Panc1 (cell line): ENCODE data around the gene EP300. TPM values are rescaled to one million over a fixed set of nuclear protein-coding genes. Genes with fewer than 3 reads are reported as not detected.

Source experiments
- ATAC-seq: fragments of 200-7000 bp; cut with Tn5 transposase; 2 replicates; pipeline ENCODE4 v1.9.1; 2020; ENCODE audit warnings: mild to moderate bottlenecking, moderate library complexity
- BruUV-seq: library from RNA; stranded (reverse); fragments of 400-500 nt; replicated peaks from 2 replicates; lab custom pipeline; 2021; lab: Mats Ljungman, UMichigan
- CTCF ChIA-PET: fragments of 300-600 bp; sonication (Branson Sonifier 250); formaldehyde crosslinking; loops from one replicate; lab custom pipeline; 2022; ENCODE audit warnings: antibody characterized with exemption; lab: Charles Lee
- POLR2A ChIA-PET: fragments of 300-600 bp; sonication (Branson Sonifier 250); formaldehyde crosslinking; loops from one replicate; lab custom pipeline; 2022; ENCODE audit warnings: antibody characterized with exemption; lab: Charles Lee
- DNase-seq: peaks from one replicate; pipeline ENCODE4 v3.0.0-alpha.2; 2010; ENCODE audit warnings: low read depth, low spot score
- H3K27ac ChIP-seq: 2 replicates; pipeline ENCODE4 v1.5.1; 2011; ENCODE audit warnings: mild to moderate bottlenecking, low read length, inconsistent platforms
- H3K27me3 ChIP-seq: fragments of 200-500 bp; sonication (Bioruptor generic); 2 replicates; pipeline ENCODE4 v1.6.0; 2014; ENCODE audit warnings: low read length, inconsistent platforms; ENCODE audit not compliant: control insufficient read depth, insufficient read depth
- H3K36me3 ChIP-seq: fragments of 200-500 bp; sonication (Bioruptor generic); 2 replicates; pipeline ENCODE4 v1.5.1; 2014; ENCODE audit warnings: inconsistent platforms, mild to moderate bottlenecking, low read length, moderate library complexity; ENCODE audit not compliant: control insufficient read depth, insufficient read depth
- H3K4me1 ChIP-seq: 2 replicates; pipeline ENCODE4 v1.5.1; 2011; ENCODE audit warnings: inconsistent platforms, mild to moderate bottlenecking, low read length, moderate library complexity; ENCODE audit not compliant: control insufficient read depth, insufficient read depth
- H3K4me3 ChIP-seq, 2 experiments: 2 replicates each; pipeline ENCODE4 v1.5.1; 2011 to 2012; ENCODE audit warnings: low read depth in 2 of 2, low read length in 2 of 2, mild to moderate bottlenecking in 2 of 2, inconsistent platforms in 1 of 2, moderate library complexity in 1 of 2
- H3K9me3 ChIP-seq: fragments of 200-500 bp; sonication (Bioruptor generic); 2 replicates; pipeline ENCODE4 v1.5.1; 2014; ENCODE audit warnings: low read depth, mild to moderate bottlenecking, inconsistent platforms, low read length, moderate library complexity; ENCODE audit not compliant: control insufficient read depth, insufficient read depth
- POLR2AphosphoS5 ChIP-seq: IDR thresholded peaks from 2 replicates; pipeline ENCODE4 v1.6.1; 2012; ENCODE audit warnings: mild to moderate bottlenecking, low read depth, low read length, moderate library complexity
- SIN3A ChIP-seq: IDR thresholded peaks from 2 replicates; pipeline ENCODE4 v1.6.1; 2012; ENCODE audit warnings: low read depth, mild to moderate bottlenecking, low read length, moderate library complexity, borderline replicate concordance; ENCODE audit not compliant: insufficient read depth
- TCF7L2 ChIP-seq: IDR thresholded peaks from 2 replicates; pipeline ENCODE4 v1.6.1; 2011; ENCODE audit warnings: mild to moderate bottlenecking, low read depth, low read length, inconsistent platforms
- in situ Hi-C: cut with HindIII; loops from 2 replicates; pipeline ENCODE4 v1.10.0; 2016; ENCODE audit warnings: low sequenced_read_pairs, low pct_unique_long_range_greater_than_20kb
- intact Hi-C: fragments of 100-400 bp; cut with micrococcal nuclease; formaldehyde crosslinking; loops from one replicate; pipeline ENCODE4 v1.10.0; 2022; ENCODE audit not compliant: unreplicated experiment
- total RNA-seq: library from RNA; stranded (reverse); gene quantifications from one replicate; pipeline ENCODE4 v1.2.1, GENCODE V29; 2021; ENCODE audit not compliant: unreplicated experiment
- TF ChIP-seq, protein P1 (sequence below): fragments of 450-650 bp; IDR thresholded peaks from 2 replicates; pipeline ENCODE4 v1.5.1; 2017; ENCODE audit warnings: mild to moderate bottlenecking
- TF ChIP-seq, protein P2 (sequence below), 2 experiments: IDR thresholded peaks; 2 replicates each; pipeline ENCODE4 v1.6.1; 2011 to 2012; ENCODE audit warnings: low read depth in 2 of 2, control low read depth in 1 of 2, low read length in 1 of 2, mild to moderate bottlenecking in 1 of 2, moderate library complexity in 1 of 2; ENCODE audit not compliant: insufficient read depth in 1 of 2

The EP300 gene
- total RNA-seq, 1 experiment from 2014 or later: 46.8 TPM

DNA sequence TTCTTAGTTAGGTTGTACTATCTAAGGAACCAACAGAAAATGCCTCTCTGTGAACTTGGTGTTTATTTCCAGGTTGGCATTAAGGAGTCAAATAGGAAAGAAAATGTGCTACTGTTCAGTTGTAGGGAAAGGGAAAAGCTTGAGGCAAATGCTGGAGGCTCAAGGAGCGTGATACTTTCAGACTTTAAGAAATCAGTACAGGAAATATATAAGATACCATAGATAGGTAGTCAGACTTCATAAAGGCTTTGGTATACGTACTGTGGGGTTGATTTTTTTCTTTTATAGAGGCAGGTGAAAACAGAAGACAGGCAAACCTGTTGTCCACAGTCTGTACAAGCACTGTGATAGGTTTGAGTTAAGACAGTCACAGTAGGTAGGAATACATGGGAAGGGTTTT is 30.8 kb downstream of the EP300 start:
- in situ Hi-C loops (no loop called here), intact Hi-C loops (no loop called here)
- ATAC-seq (no peak), DNase-seq (no peak)
- Histone ChIP-seq H3K4me3 (no peak overlapping the region), H3K36me3 (peaks cover 11% of the 10 kb centered on the region), H3K27me3 (no peaks in the 10 kb centered on the region), H3K4me1 (no peaks in the 10 kb centered on the region), H3K27ac (no peak overlapping the region), H3K9me3 (no peaks in the 10 kb centered on the region)
- POLR2A ChIA-PET: interaction anchor here (0.6 kb wide), 1 partner anchor 164 kb away, joined by 10 read pairs; no protein-coding TSS in a partner anchor
- CTCF ChIA-PET: interaction anchor here (0.6 kb wide), 1 partner anchor 175 kb away, joined by 6 read pairs; no protein-coding TSS in a partner anchor
- TF ChIP-seq, protein P1, sequence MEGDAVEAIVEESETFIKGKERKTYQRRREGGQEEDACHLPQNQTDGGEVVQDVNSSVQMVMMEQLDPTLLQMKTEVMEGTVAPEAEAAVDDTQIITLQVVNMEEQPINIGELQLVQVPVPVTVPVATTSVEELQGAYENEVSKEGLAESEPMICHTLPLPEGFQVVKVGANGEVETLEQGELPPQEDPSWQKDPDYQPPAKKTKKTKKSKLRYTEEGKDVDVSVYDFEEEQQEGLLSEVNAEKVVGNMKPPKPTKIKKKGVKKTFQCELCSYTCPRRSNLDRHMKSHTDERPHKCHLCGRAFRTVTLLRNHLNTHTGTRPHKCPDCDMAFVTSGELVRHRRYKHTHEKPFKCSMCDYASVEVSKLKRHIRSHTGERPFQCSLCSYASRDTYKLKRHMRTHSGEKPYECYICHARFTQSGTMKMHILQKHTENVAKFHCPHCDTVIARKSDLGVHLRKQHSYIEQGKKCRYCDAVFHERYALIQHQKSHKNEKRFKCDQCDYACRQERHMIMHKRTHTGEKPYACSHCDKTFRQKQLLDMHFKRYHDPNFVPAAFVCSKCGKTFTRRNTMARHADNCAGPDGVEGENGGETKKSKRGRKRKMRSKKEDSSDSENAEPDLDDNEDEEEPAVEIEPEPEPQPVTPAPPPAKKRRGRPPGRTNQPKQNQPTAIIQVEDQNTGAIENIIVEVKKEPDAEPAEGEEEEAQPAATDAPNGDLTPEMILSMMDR: no peak
- TF ChIP-seq POLR2AphosphoS5: no peak
- no peak for TF ChIP-seq SIN3A
- TF ChIP-seq TCF7L2: no peak
- TF ChIP-seq, protein P2, sequence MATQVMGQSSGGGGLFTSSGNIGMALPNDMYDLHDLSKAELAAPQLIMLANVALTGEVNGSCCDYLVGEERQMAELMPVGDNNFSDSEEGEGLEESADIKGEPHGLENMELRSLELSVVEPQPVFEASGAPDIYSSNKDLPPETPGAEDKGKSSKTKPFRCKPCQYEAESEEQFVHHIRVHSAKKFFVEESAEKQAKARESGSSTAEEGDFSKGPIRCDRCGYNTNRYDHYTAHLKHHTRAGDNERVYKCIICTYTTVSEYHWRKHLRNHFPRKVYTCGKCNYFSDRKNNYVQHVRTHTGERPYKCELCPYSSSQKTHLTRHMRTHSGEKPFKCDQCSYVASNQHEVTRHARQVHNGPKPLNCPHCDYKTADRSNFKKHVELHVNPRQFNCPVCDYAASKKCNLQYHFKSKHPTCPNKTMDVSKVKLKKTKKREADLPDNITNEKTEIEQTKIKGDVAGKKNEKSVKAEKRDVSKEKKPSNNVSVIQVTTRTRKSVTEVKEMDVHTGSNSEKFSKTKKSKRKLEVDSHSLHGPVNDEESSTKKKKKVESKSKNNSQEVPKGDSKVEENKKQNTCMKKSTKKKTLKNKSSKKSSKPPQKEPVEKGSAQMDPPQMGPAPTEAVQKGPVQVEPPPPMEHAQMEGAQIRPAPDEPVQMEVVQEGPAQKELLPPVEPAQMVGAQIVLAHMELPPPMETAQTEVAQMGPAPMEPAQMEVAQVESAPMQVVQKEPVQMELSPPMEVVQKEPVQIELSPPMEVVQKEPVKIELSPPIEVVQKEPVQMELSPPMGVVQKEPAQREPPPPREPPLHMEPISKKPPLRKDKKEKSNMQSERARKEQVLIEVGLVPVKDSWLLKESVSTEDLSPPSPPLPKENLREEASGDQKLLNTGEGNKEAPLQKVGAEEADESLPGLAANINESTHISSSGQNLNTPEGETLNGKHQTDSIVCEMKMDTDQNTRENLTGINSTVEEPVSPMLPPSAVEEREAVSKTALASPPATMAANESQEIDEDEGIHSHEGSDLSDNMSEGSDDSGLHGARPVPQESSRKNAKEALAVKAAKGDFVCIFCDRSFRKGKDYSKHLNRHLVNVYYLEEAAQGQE (IDR thresholded peaks at IDR 0.05; ENCODE audit: insufficient read depth in 1 of 2, low read depth in 2 of 2, low read length in 1 of 2): no peak
- BruUV-seq: TSS peak; percentile 8

DNA sequence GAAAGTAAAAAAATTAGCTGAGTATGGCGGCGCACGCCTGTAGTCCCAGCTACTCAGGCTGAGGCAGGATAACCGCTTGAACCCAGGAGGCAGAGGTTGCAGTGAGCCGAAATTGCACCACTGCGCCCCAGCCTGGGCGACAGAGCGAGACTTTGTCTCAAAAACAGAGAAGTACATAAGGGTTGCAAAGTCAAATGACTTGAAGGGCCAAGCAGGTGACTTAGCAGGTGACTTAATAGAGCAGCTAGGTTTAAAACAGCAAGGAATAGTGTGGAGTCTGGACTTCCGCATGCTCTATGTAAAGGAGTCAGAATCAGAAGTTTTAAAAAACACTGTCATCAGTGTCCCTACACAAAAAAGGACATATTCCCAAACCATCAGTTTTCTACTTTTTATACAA is 31.7 kb downstream of the EP300 start:
- ChIA-PET POLR2A (no interaction called here), CTCF (no interaction called here)
- intact Hi-C loops (no loop called here), in situ Hi-C loops (no loop called here)
- Histone ChIP-seq H3K27me3 (no peaks in the 10 kb centered on the region), H3K36me3 (peaks cover 11% of the 10 kb centered on the region), H3K27ac (no peak overlapping the region), H3K4me1 (no peaks in the 10 kb centered on the region), H3K9me3 (no peaks in the 10 kb centered on the region), H3K4me3 (no peak overlapping the region)
- ATAC-seq: no peak
- no TSS peak for BruUV-seq
- TF ChIP-seq TCF7L2: no peak
- TF ChIP-seq POLR2AphosphoS5: no peak
- TF ChIP-seq, protein P2 (IDR thresholded peaks at IDR 0.05; ENCODE audit: insufficient read depth in 1 of 2, low read depth in 2 of 2, low read length in 1 of 2): no peak
- no peak for TF ChIP-seq SIN3A
- TF ChIP-seq, protein P1: no peak
- DNase-seq: no peak
